Osteoblast (primary cell): ENCODE measurements around the gene F2RL1. TPM values are rescaled to one million over a fixed set of nuclear protein-coding genes. Genes with fewer than 3 reads are reported as not detected.
A peak's percentile ranks its signal among the peaks of the same experiment; 100 is the strongest.
"Not testable (repeated sequence)": the region's sequence is repeated elsewhere in the genome, so short reads cannot be mapped to it uniquely, and the experiment has no call there.

Source experiments
- DNase-seq: peaks from one replicate; pipeline ENCODE4 v3.0.0; 2011; ENCODE audit warnings: low spot score, mixed read lengths; ENCODE audit not compliant: insufficient read length; ENCODE audit errors: missing footprints
- H2AFZ ChIP-seq: 2 replicates; pipeline ENCODE4 v1.6.0; 2011; ENCODE audit warnings: mild to moderate bottlenecking, low read length
- H3K27ac ChIP-seq: 2 replicates; pipeline ENCODE4 v1.5.1; 2011; ENCODE audit warnings: mild to moderate bottlenecking, low read depth, low read length, moderate library complexity
- H3K27me3 ChIP-seq: 2 replicates; pipeline ENCODE4 v1.6.0; 2012; ENCODE audit warnings: mild to moderate bottlenecking, control low read depth, inconsistent platforms, low read length, moderate library complexity; ENCODE audit not compliant: insufficient read depth
- H3K36me3 ChIP-seq: 2 replicates; pipeline ENCODE4 v1.5.1; 2011; ENCODE audit warnings: mild to moderate bottlenecking, low read length, control low read depth, moderate library complexity; ENCODE audit not compliant: insufficient read depth
- H3K4me1 ChIP-seq: 2 replicates; pipeline ENCODE4 v1.5.1; 2011; ENCODE audit warnings: mild to moderate bottlenecking, low read length, control low read depth, moderate library complexity; ENCODE audit not compliant: insufficient read depth
- H3K4me2 ChIP-seq: 2 replicates; pipeline ENCODE4 v1.6.0; 2011; ENCODE audit warnings: mild to moderate bottlenecking, low read length; ENCODE audit not compliant: insufficient read depth
- H3K4me3 ChIP-seq: fragments of 200-600 bp; sonication (generic); 3 replicates; pipeline ENCODE4 v1.5.1; 2012; ENCODE audit warnings: mild to moderate bottlenecking, low read length, inconsistent platforms; ENCODE audit not compliant: insufficient read depth
- H3K79me2 ChIP-seq: 2 replicates; pipeline ENCODE4 v1.6.0; 2012; ENCODE audit warnings: mild to moderate bottlenecking, low read length, control low read depth, inconsistent platforms; ENCODE audit not compliant: insufficient read depth
- H3K9me3 ChIP-seq: 2 replicates; pipeline ENCODE4 v1.5.1; 2011; ENCODE audit warnings: low read depth, low read length, control low read depth
- H4K20me1 ChIP-seq: 2 replicates; pipeline ENCODE4 v1.6.0; 2012; ENCODE audit warnings: mild to moderate bottlenecking, low read length, control low read depth; ENCODE audit not compliant: insufficient read depth
- total RNA-seq: library from RNA; depleted of rRNA; stranded (reverse); fragments of >200 nt; gene quantifications from 2 replicates; pipeline ENCODE4 v1.2.3, GENCODE V29; 2012
- TF ChIP-seq, protein P1 (sequence below): IDR thresholded peaks from 2 replicates; pipeline ENCODE4 v1.5.1; 2011; ENCODE audit warnings: mild to moderate bottlenecking, low read depth, low read length, moderate library complexity; ENCODE audit errors: extremely low read depth

The F2RL1 gene
- total RNA-seq, 1 donor: 1.8 TPM

DNA sequence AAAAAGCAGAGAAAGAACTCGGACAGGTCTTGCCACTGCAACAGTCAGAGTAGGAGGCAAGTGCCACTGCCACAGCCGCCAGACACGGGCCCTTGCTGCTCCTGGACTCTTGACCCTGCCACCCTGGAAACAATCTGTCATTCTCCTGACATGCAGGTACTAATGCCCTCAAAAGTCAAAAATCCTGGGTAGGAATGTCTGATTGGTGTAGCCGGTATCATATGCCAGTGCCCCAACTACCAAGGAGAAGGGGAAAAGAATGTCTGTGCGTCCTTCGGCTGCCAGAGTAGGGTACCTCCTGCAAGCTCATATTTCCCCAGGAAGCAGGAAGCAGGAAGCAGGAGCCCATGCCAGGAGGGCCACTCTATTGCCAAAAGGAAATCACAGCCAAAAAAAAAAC lies 30.5 kb upstream of the F2RL1 start:
- Histone ChIP-seq H2AFZ (no peak overlapping the region), H3K27me3 (no peaks in the 10 kb centered on the region), H3K27ac (no peak overlapping the region), H3K79me2 (no peaks in the 10 kb centered on the region), H3K36me3 (no peaks in the 10 kb centered on the region), H3K4me2 (no peak overlapping the region), H3K4me3 (no peak overlapping the region), H3K4me1 (peaks cover 38% of the 10 kb centered on the region), H4K20me1 (no peaks in the 10 kb centered on the region), H3K9me3 (no peaks in the 10 kb centered on the region)
- no peak for DNase-seq
- TF ChIP-seq, protein P1, sequence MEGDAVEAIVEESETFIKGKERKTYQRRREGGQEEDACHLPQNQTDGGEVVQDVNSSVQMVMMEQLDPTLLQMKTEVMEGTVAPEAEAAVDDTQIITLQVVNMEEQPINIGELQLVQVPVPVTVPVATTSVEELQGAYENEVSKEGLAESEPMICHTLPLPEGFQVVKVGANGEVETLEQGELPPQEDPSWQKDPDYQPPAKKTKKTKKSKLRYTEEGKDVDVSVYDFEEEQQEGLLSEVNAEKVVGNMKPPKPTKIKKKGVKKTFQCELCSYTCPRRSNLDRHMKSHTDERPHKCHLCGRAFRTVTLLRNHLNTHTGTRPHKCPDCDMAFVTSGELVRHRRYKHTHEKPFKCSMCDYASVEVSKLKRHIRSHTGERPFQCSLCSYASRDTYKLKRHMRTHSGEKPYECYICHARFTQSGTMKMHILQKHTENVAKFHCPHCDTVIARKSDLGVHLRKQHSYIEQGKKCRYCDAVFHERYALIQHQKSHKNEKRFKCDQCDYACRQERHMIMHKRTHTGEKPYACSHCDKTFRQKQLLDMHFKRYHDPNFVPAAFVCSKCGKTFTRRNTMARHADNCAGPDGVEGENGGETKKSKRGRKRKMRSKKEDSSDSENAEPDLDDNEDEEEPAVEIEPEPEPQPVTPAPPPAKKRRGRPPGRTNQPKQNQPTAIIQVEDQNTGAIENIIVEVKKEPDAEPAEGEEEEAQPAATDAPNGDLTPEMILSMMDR: no peak

DNA sequence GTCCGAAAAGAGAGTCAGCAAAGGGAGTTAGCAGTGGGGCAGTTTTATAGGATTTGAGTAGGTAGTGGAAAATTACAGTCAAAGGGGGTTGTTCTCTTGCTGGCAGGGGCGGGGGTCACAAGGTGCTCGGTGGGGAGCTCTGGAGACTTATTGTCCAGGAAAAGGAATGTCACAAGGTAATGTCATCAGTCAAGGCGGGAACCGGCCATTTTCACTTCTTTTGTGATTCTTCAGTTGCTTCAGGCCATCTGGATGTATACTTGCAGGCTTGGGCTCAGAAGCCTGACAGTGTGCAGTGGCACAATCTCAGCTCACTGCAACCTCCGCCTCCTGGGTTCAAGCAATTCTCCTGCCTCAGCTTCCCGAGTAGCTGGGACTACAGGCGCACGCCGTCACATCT lies 29.6 kb upstream of the F2RL1 start:
- H3K36me3 ChIP-seq, H4K20me1 ChIP-seq, H3K9me3 ChIP-seq, H3K79me2 ChIP-seq, H2AFZ ChIP-seq, H3K4me3 ChIP-seq, H3K27me3 ChIP-seq, DNase-seq: not testable (repeated sequence)
- Histone ChIP-seq H3K4me1 (peaks cover 38% of the 10 kb centered on the region), H3K4me2 (peak overlapping the region; percentile 52), H3K27ac (peak overlapping the region; percentile 97)

DNA sequence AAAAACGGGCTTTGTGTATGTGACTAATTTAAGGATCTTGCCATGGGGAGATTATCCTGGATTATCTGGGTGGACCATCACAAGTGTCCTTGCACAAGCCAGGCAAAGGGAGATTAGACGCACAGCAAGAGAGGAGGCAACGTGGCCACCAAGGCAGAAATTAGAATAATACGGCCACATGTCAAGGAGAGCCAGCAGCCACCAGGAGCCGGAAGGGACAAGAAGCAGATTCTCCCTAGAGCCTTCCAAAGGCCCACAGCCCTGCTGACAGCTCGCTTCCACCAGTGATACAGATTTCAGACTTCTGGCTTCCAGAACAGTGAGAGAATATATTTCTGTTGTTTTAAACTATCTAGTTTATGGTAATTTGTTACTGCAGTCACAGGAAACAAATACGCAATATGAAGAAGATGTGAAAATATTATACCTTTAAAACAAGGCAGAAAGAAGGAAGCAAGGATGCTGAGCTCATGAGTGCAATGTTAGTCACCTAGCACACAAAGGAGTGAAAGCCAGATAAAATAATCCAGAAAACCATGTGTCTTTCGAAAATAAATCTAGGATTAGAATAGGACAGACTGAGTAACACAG lies 28.7 kb upstream of the F2RL1 start:
- TF ChIP-seq, protein P1: no peak
- Histone ChIP-seq H3K4me2 (peak overlapping the region; percentile 52), H3K27ac (peak overlapping the region; percentile 97), H2AFZ (peak overlapping the region; percentile 13), H3K4me1 (peaks cover 38% of the 10 kb centered on the region), H3K27me3 (no peaks in the 10 kb centered on the region), H3K4me3 (no peak overlapping the region), H3K79me2 (no peaks in the 10 kb centered on the region), H3K9me3 (no peaks in the 10 kb centered on the region), H3K36me3 (no peaks in the 10 kb centered on the region), H4K20me1 (no peaks in the 10 kb centered on the region)
- no peak for DNase-seq

GRCh38 chr5:76790632-76791290 lies 28.1 kb upstream of the F2RL1 start:
- peak; percentile 91 for DNase-seq
- H4K20me1 ChIP-seq: no peaks in the 10 kb centered on the region
- no peak overlapping the region for H3K4me3 ChIP-seq
- H2AFZ ChIP-seq: no peak overlapping the region
- H3K27me3 ChIP-seq: no peaks in the 10 kb centered on the region
- H3K9me3 ChIP-seq: no peaks in the 10 kb centered on the region
- H3K27ac ChIP-seq: peak overlapping the region; percentile 97
- H3K79me2 ChIP-seq: no peaks in the 10 kb centered on the region
- H3K36me3 ChIP-seq: no peaks in the 10 kb centered on the region
- peak overlapping the region; percentile 52 for H3K4me2 ChIP-seq
- TF ChIP-seq, protein P1: no peak
- H3K4me1 ChIP-seq: peaks cover 34% of the 10 kb centered on the region
